NCI-H1048 (cell line): ENCODE data around the gene CENPX.

Experiments
- DNase-seq: peaks from one replicate; lab custom pipeline; 2025; lab: John Stamatoyannopoulos, UW

The CENPX gene

DNA sequence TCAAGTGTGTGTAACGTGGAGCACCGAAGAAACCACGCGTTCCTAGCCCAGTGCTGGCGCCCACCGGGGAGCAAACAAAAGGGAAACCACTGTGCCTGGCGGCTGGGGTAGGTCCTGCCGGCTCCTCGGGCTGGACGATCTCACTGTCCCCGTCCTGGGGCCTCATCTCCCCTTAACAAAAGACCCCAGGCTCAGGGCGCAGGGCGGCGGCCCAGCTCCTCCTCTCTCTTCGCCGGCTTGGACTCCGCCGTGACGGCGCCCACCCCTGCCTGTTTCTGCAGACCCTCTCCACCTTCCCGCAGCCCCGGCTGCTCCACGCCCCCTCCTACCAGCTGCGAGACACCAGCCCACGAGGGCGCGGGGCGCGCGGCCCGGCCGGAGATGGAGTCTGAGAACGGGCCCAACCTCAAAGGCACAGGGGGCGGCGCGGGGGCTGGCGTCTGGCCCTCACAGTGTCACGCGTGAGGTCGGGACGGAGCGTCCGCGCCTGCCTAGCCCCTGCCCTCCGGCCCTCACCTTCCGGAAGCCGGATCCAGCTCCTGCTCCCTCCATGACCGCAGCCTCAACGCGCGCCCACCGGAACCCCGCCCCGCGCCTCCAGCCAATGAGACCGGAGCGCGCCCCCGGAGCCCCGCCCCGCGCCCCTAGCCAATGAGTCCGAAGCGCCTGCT is at the start of gene CENPX:
Gene CENPX, minus strand, starts transcription at position 569 of the 671 bp plus-strand sequence. Its CDS starts 17 bp downstream, at position 552.
- DNase-seq: no peak

- DNase-seq: no peak
Measured at GRCh38 chr17:82070611-82071010, 47.9 kb upstream of the CENPX start.

- DNase-seq: no peak
Measured at GRCh38 chr17:82065638-82066303, 43.1 kb upstream of the CENPX start, which contains the start of gene DUS1L. Gene DUS1L, minus strand, starts transcription at chr17:82065804. Its CDS starts 745 bp downstream, at chr17:82065059.

DNA sequence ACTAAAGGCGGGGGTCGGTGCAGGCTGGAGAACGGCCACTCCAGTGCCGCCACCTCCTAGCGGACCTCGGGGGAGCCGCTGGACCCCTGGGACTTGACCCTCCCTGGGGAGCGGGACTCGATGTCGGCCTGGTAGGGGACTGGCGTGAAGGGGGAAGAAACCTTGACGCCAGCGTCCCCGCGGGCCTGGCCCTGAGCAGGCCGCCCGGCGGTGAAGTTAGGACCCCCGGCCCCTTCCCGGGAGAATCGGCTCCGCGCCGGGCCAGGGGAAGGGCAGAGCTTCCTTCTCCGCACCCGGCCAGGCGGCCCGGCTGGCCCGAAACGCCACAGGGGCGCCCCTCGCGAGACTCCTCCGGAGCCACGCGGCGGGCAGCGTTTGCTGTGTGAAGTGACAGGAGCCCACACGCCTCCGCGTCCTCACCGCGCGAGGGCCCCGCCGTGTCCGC is 42.5 kb upstream of the CENPX start:
- no peak for DNase-seq

- no peak for DNase-seq
Measured at GRCh38 chr17:82064433-82065192, 41.9 kb upstream of the CENPX start.

DNA sequence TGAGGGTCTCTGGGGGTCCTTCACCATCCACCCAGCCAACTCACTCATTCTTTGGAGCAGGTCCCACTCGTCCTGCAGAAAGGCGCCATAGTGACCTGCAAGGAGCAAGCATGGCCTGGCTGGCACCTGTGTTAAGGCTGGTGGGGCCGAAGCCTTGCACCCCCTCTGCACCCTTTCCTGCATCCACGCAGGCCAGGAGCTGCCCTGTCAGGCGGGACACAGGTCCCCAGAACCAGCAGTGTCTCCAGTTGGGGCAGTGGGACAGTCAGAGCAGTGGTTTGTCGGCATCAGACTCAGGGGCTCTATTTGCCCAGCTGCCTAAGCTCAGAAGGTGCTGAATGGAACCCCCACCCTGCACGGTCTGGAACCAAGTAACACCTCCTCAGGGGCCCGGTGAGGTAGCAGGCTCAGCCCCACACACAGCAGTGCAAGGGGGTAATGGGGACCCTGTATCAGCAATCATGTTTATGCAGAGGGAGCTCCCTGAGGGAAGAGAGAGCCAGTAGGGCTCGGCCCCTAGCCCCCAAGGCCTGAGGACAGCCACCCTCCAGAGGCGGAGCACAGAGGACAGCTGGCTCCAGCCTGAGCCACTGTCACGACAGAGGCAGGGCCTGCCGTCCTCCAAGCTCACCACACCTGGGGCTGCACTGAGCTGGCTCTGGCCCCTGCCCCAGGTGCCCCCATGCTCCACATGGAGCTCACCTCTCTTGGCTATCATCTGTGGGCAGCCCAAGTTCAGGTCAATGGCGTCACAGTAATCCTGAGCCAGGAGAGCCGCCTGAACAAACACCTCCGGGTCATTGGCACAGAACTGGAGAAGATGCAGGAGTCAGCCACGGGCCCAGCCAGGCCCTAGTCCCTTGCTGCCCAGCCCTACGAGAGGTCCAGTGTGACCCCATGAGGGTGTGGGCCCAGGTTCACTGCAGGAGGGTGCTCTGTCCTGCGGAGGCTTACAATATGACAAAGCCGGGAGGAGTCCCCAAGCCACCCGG is 41.0 kb upstream of the CENPX start:
- DNase-seq: no peak

DNA sequence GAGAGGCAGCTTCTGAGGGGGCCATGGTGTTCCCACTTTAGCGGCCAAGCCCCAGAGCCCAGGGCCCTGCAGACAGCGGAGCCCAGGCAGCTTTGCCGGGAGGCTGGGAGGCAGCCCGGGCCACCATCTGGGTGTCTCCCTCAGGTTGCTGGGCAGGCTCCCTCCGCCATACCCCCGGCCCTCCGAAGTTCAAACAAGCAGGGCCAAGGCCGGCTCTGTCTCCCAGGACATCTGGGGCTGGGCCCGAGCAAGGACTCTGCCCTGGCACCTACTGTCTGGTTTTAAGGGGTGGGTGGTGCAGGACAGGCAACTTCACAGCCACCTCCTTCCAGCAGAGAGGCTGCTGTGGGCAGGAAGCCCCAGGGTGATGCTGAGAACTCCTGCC is 40.3 kb upstream of the CENPX start:
- DNase-seq: no peak

- DNase-seq: no peak
Measured at GRCh38 chr17:82062076-82062983, 39.7 kb upstream of the CENPX start.

GRCh38 chr17:82061047-82061925 is 38.6 kb upstream of the CENPX start:
- DNase-seq: no peak

- DNase-seq: no peak
Measured at GRCh38 chr17:82060614-82061013, 37.9 kb upstream of the CENPX start.

DNA sequence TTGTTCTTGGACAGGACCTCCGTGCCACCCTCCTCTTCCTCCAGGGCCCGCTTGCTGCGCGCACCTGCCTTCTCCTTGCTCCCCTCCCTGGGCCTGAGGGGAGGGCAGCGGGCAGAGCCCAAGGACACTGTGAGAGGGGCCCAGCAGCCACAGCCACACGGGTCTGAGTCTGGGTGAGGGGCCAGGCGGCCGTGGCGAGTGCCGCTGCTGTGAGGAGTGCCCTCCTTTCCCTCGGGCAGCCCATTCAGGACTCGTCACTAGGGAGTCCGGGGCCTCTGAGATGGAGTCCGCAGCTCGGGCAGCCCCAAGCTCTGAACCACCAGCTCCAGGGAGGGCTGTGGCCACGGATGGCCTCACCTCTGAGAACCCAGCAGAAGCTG is 37.3 kb upstream of the CENPX start:
- no peak for DNase-seq

DNA sequence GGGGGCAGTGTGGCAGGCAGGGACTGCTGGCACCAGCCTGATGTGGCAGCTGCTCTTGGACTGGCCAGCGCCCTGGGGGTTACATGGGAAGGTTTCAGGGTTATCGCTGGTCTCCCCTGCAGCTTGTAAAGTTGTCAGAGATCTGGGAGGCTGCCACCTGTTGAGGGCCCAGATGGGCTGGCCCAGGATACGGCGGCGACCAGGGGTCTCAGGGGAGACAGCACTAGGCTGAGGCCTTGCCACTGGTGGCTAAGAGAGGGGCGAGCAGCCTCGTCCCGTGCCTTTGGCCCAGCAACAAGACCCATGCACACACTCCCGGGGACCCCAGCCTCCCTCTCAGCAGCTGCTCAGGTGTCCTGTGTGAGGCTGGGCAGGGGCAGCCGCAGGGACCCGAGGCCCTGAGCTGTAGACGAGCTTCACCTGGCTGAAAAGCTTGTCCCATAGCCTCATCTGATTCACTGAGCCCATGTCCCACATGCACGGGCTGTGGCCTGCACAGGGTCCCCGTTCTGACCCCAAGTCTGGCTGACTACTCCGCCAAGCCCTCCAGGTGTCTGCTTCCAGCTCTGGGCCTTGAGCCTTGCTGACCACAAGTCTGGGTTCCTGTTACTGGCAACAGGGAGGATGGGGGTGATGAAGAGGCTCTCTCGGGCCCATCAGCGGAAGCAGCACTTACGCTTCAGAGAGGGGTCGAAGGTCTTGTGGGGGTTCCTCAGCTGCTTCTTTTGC is 36.8 kb upstream of the CENPX start:
- DNase-seq: no peak

GRCh38 chr17:82058855-82059249 is 36.2 kb upstream of the CENPX start:
- DNase-seq: no peak

DNA sequence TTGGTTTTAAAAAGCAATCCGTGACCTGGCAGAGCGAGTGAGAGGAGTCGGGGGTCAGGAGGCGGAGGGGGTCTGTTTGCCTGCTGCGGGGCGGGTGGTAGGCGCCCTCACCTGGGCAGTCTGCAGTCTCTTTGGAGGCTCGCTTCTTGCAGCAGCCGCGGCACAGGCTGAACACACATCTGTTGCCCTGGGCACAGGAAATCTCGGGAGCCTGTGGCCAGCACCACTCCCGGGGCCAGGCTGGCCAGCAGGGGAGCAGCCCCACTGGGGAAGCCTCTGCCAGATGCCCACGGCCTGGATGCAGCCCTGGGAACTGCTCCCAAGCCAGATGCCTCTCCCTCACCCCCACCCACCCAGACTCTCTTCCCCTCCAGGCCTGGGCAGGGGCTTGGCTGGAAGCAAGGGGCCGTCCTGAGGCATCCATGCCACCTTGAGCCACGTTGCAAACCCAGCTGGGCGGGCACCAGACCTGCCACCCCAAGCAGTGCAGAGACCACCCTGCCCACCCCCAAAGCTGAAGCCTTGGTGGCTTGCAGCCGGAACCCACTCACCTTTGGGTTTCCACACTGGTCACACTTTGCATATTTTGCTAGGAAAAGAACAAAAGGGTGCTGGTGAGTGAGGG is 35.7 kb upstream of the CENPX start:
- no peak for DNase-seq

- DNase-seq: no peak
Measured at GRCh38 chr17:82056729-82057621, 34.3 kb upstream of the CENPX start.

DNA sequence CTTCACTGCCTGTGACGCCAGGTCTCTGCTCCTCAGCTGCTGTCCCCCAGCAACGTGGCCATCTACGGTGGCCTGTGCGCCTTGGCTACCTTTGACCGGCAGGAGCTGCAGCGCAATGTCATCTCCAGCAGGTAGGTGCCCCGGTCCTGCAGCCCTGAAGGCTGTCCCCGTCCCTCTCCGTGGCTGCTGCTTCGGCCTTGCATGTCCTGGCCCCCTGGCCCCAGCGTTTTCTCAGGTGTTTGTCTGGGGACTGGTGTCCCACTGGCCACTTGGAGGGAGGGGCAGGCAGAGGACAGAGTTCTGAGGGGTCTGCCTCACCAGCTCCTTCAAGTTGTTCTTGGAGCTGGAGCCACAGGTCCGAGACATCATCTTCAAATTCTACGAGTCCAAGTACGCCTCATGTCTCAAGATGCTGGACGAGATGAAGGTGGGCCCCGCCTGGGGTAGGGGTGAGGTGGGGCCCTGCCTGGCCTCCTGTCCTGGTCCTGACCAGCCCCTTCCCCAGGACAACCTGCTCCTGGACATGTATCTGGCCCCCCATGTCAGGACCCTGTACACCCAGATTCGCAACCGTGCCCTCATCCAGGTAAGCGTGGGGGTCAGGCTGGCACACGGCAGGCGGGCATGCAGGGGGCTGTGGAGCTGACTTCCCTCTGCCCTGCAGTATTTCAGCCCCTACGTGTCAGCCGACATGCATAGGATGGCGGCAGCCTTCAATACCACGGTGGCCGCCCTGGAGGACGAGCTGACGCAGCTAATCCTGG is 33.5 kb upstream of the CENPX start:
- no peak for DNase-seq
